PC-9 (cell line): Measurements from ENCODE around the gene SEC23IP.

Experiments used
- EZH2 ChIP-seq: fragments of 200-600 bp; sonication (generic); IDR thresholded peaks from 2 replicates; pipeline ENCODE4 v1.8.0; 2017; ENCODE audit warnings: antibody characterized with exemption, low read depth
- TF ChIP-seq, protein P1 (sequence below): fragments of 200-600 bp; sonication (generic); conservative IDR thresholded peaks from 2 replicates; pipeline ENCODE4 v1.6.1; 2017; ENCODE audit warnings: mixed run types, antibody characterized with exemption, mild to moderate bottlenecking, moderate library complexity

DNA sequence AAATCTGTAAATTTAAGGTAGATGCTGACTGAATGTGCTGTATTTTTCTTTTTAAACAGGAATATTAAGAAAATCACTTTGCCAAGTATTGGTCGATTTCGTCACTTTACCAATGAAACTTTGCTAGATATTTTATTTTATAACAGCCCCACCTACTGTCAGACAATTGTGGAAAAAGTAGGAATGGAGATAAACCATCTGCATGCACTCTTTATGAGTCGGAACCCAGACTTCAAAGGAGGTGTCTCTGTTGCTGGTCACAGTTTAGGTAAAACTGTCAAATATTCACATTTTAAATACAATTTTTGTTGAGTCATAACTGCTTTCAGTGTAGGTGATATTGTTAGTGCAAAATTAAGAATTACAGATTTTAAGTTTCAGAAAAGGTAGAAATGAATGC is 25.2 kb downstream of the SEC23IP start:
- TF ChIP-seq, protein P1, sequence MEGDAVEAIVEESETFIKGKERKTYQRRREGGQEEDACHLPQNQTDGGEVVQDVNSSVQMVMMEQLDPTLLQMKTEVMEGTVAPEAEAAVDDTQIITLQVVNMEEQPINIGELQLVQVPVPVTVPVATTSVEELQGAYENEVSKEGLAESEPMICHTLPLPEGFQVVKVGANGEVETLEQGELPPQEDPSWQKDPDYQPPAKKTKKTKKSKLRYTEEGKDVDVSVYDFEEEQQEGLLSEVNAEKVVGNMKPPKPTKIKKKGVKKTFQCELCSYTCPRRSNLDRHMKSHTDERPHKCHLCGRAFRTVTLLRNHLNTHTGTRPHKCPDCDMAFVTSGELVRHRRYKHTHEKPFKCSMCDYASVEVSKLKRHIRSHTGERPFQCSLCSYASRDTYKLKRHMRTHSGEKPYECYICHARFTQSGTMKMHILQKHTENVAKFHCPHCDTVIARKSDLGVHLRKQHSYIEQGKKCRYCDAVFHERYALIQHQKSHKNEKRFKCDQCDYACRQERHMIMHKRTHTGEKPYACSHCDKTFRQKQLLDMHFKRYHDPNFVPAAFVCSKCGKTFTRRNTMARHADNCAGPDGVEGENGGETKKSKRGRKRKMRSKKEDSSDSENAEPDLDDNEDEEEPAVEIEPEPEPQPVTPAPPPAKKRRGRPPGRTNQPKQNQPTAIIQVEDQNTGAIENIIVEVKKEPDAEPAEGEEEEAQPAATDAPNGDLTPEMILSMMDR = no peak
- TF ChIP-seq EZH2 = no peak
